NT2/D1 (cell line): Measurements from ENCODE around the gene NAGK.
"Not testable (repeated sequence)": the region's sequence is repeated elsewhere in the genome, so short reads cannot be mapped to it uniquely, and the experiment has no call there.

Source experiments
- SUZ12 ChIP-seq: IDR thresholded peaks from 2 replicates; pipeline ENCODE4 v1.6.1; 2011; ENCODE audit not compliant: insufficient read length, insufficient read depth; ENCODE audit errors: extremely low read depth
- ZNF274 ChIP-seq: IDR thresholded peaks from 2 replicates; pipeline ENCODE4 v1.6.1; 2011; ENCODE audit warnings: mild to moderate bottlenecking, low read depth, low read length

DNA sequence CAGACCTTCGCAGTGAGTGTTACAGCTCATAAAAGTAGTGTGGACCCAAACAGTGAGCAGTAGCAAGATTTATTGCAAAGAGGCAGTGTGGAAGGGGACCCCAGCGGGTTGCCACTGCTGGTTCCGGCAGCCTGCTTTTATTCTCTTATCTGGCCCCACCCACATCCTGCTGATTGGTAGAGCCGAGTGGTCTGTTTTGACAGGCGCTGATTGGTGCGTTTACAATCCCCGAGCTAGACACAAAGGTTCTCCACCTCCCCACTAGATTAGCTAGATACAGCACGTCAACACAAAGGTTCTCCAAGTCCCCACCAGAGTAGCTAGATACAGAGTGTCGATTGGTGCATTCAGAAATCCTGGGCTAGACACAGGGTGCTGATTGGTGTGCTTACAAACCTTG, 23.4 kb downstream of the NAGK start:
- not testable (repeated sequence) for TF ChIP-seq SUZ12, ZNF274
